Glutamatergic neuron (in vitro differentiated cells): Measurements from ENCODE around the gene VIL1. TPM values are rescaled to one million over a fixed set of nuclear protein-coding genes. Genes with fewer than 3 reads are reported as not detected.

ENCODE experiments used
- DNase-seq: peaks from one replicate; pipeline ENCODE4 v3.0.0; 2022
- H3K27ac Mint-ChIP-seq: one replicate; pipeline ENCODE4 v1.8.0; 2020; ENCODE audit warnings: mild to moderate bottlenecking, mixed read lengths, inconsistent platforms; ENCODE audit not compliant: unreplicated experiment
- H3K27me3 Mint-ChIP-seq: one replicate; pipeline ENCODE4 v1.8.0; 2020; ENCODE audit warnings: mild to moderate bottlenecking, moderate library complexity, mixed read lengths, inconsistent platforms; ENCODE audit not compliant: unreplicated experiment
- H3K36me3 Mint-ChIP-seq: one replicate; pipeline ENCODE4 v1.8.0; 2020; ENCODE audit warnings: mild to moderate bottlenecking, mixed read lengths, inconsistent platforms; ENCODE audit not compliant: unreplicated experiment
- H3K4me1 Mint-ChIP-seq: one replicate; pipeline ENCODE4 v1.8.0; 2020; ENCODE audit warnings: mild to moderate bottlenecking, low read depth, mixed read lengths, inconsistent platforms; ENCODE audit not compliant: unreplicated experiment
- H3K4me3 Mint-ChIP-seq: one replicate; pipeline ENCODE4 v1.8.0; 2020; ENCODE audit warnings: mild to moderate bottlenecking, mixed read lengths, inconsistent platforms; ENCODE audit not compliant: unreplicated experiment
- H3K9me3 Mint-ChIP-seq: one replicate; pipeline ENCODE4 v1.8.0; 2020; ENCODE audit warnings: mild to moderate bottlenecking, moderate library complexity, mixed read lengths, inconsistent platforms; ENCODE audit not compliant: unreplicated experiment
- CTCF ChIP-seq: fragments of 200-600 bp; sonication (generic); IDR thresholded peaks from one replicate; pipeline ENCODE4 v1.5.0; 2021; ENCODE audit not compliant: partially characterized antibody, unreplicated experiment
- total RNA-seq: library from RNA; stranded (reverse); fragmentation: NEBNext Ultra II Directional; extraction: Animal tissue kit (Norgen Biotek cat#: 25700); gene quantifications from one replicate; pipeline ENCODE4 v1.2.1, GENCODE V29; 2021; ENCODE audit not compliant: unreplicated experiment

The VIL1 gene
- total RNA-seq, 1 donor from 2014 or later = not detected

- H3K27ac Mint-ChIP-seq = no peak overlapping the region
- H3K9me3 Mint-ChIP-seq = no peaks in the 10 kb centered on the region
- peaks cover 5% of the 10 kb centered on the region for H3K36me3 Mint-ChIP-seq
- no peak for DNase-seq
- H3K4me1 Mint-ChIP-seq = no peaks in the 10 kb centered on the region
- H3K27me3 Mint-ChIP-seq = peaks cover 2% of the 10 kb centered on the region
- TF ChIP-seq CTCF = no peak
- no peak overlapping the region for H3K4me3 Mint-ChIP-seq
Observed at GRCh38 chr2:218429911-218430692, 11.2 kb downstream of the VIL1 start.

- no peak for DNase-seq
- H3K36me3 Mint-ChIP-seq = peaks cover 5% of the 10 kb centered on the region
- no peak for TF ChIP-seq CTCF
- H3K4me1 Mint-ChIP-seq = no peaks in the 10 kb centered on the region
- no peaks in the 10 kb centered on the region for H3K9me3 Mint-ChIP-seq
- H3K4me3 Mint-ChIP-seq = no peak overlapping the region
- H3K27me3 Mint-ChIP-seq = peaks cover 2% of the 10 kb centered on the region
- H3K27ac Mint-ChIP-seq = no peak overlapping the region
Observed at GRCh38 chr2:218430721-218431120, 11.8 kb downstream of the VIL1 start.

GRCh38 chr2:218431878-218432277, 13.0 kb downstream of the VIL1 start:
- Mint-ChIP-seq H3K36me3 (peaks cover 5% of the 10 kb centered on the region), H3K4me1 (no peaks in the 10 kb centered on the region), H3K9me3 (no peaks in the 10 kb centered on the region), H3K4me3 (no peak overlapping the region), H3K27ac (no peak overlapping the region), H3K27me3 (peaks cover 2% of the 10 kb centered on the region)
- TF ChIP-seq CTCF = no peak
- DNase-seq = no peak

- H3K9me3 Mint-ChIP-seq = no peaks in the 10 kb centered on the region
- H3K27ac Mint-ChIP-seq = no peak overlapping the region
- H3K36me3 Mint-ChIP-seq = peaks cover 5% of the 10 kb centered on the region
- no peaks in the 10 kb centered on the region for H3K4me1 Mint-ChIP-seq
- peaks cover under 1% of the 10 kb centered on the region for H3K27me3 Mint-ChIP-seq
- H3K4me3 Mint-ChIP-seq = no peak overlapping the region
- DNase-seq = no peak
- no peak for TF ChIP-seq CTCF
Observed at GRCh38 chr2:218432676-218433365, 13.9 kb downstream of the VIL1 start.

GRCh38 chr2:218434456-218434855, 15.5 kb downstream of the VIL1 start:
- Mint-ChIP-seq H3K4me1 (no peaks in the 10 kb centered on the region), H3K9me3 (peaks cover 2% of the 10 kb centered on the region), H3K36me3 (peaks cover 5% of the 10 kb centered on the region), H3K27me3 (no peaks in the 10 kb centered on the region), H3K27ac (no peak overlapping the region), H3K4me3 (no peak overlapping the region)
- TF ChIP-seq CTCF = no peak
- DNase-seq = no peak
